Body of pancreas (tissue), 4 donors: ENCODE data around the gene NIPAL3. TPM values are rescaled to one million over a fixed set of nuclear protein-coding genes. Genes with fewer than 3 reads are reported as not detected.

Source experiments
- ATAC-seq: fragments of 150-250 bp; one replicate; pipeline ENCODE4 v1.9.1; 2016
- DNase-seq, 4 donors: peaks; one replicate each; pipeline ENCODE4 v3.0.0-alpha.2; 2019
- H3K27ac ChIP-seq, 4 donors: fragments of 200-600 bp; sonication (generic); 1 replicate in 3 of 4; 2 replicates in 1 of 4; pipeline versions ENCODE4 v1.5.1 to v1.6.1; 2016 to 2019; ENCODE audit warnings: mild to moderate bottlenecking in 1 of 4, mixed read lengths in 1 of 4, moderate library complexity in 1 of 4
- H3K27me3 ChIP-seq, 2 donors: fragments of 200-600 bp; sonication (generic); one replicate each; pipeline ENCODE4 v1.6.0; 2016; ENCODE audit warnings: mild to moderate bottlenecking in 1 of 2
- H3K36me3 ChIP-seq, 2 donors: fragments of 200-600 bp; sonication (generic); replicated peaks in 1 of 2; 2 replicates each; pipeline ENCODE4 v1.5.1; 2016; ENCODE audit warnings: low read depth in 2 of 2; ENCODE audit not compliant: insufficient read depth in 1 of 2
- H3K4me1 ChIP-seq: fragments of 200-600 bp; sonication (generic); one replicate; pipeline ENCODE4 v1.6.0; 2016
- H3K4me3 ChIP-seq, 2 donors: fragments of 200-600 bp; sonication (generic); 1 replicate in 1 of 2; 2 replicates in 1 of 2; pipeline ENCODE4 v1.5.1; 2016 to 2019
- H3K9me3 ChIP-seq, 3 donors: fragments of 200-600 bp; sonication (generic); 1 replicate in 2 of 3; 2 replicates in 1 of 3; pipeline ENCODE4 v1.5.1; 2016
- POLR2A ChIP-seq, 3 donors: fragments of 450-650 bp; IDR thresholded peaks; one replicate each; pipeline ENCODE4 v1.6.1; 2016; ENCODE audit warnings: antibody characterized with exemption in 3 of 3, mild to moderate bottlenecking in 2 of 3
- WGBS, 2 donors: methylation state at CpG; one replicate each; pipeline ENCODE4 v1.1.5; 2017; 5-methylcytosine and 5-hydroxymethylcytosine counted together
- intact Hi-C: fragments of 100-400 bp; cut with DNase I; formaldehyde crosslinking; loops from one replicate; pipeline ENCODE4 v1.15.1; 2023
- total RNA-seq, 2 donors: library from RNA; depleted of rRNA; stranded (reverse); fragments of >200 nt; gene quantifications; one replicate each; pipeline ENCODE4 v1.1.0, GENCODE V29; 2016
- TF ChIP-seq, protein P1 (sequence below), 7 experiments: fragments of 450-650 bp in 4 of 7; fragments of 200-600 bp in 3 of 7; sonication (generic) in 3 of 7; IDR thresholded peaks; one replicate each; pipeline ENCODE4 v1.5.1; 2016 to 2019; ENCODE audit warnings: antibody characterized with exemption in 7 of 7

Gene NIPAL3
- total RNA-seq, 2 donors from 2014 or later: 36.8 to 65.9 TPM

DNA sequence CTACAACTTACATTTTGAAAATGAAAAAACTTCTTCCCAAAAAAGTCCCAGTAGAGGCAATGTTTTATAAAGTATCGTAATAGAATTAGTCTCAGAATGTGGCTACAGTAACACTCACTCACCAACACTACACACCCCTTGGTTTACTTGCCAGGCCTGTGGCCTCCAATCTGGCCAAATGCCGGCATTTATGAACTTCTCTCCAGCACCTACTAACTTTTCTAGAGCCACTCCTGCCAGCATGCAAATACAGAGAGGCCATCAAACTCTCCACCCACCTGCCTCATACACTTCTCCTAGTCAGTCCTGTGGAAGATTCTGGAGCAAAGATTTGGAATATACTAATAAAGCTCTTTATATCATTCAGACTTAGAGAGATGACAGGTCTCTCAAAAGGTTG lies 34.3 kb upstream of the NIPAL3 start:
- H3K4me1 ChIP-seq: no peaks in the 10 kb centered on the region
- H3K27ac ChIP-seq: no peak overlapping the region
- 90 to 98% methylated on average over 2 of the region's 2 CpGs for WGBS, 2 donors
- H3K36me3 ChIP-seq: peaks cover 0 to 3% of the 10 kb centered on the region in 2 donors
- ATAC-seq: no peak
- TF ChIP-seq, protein P1, sequence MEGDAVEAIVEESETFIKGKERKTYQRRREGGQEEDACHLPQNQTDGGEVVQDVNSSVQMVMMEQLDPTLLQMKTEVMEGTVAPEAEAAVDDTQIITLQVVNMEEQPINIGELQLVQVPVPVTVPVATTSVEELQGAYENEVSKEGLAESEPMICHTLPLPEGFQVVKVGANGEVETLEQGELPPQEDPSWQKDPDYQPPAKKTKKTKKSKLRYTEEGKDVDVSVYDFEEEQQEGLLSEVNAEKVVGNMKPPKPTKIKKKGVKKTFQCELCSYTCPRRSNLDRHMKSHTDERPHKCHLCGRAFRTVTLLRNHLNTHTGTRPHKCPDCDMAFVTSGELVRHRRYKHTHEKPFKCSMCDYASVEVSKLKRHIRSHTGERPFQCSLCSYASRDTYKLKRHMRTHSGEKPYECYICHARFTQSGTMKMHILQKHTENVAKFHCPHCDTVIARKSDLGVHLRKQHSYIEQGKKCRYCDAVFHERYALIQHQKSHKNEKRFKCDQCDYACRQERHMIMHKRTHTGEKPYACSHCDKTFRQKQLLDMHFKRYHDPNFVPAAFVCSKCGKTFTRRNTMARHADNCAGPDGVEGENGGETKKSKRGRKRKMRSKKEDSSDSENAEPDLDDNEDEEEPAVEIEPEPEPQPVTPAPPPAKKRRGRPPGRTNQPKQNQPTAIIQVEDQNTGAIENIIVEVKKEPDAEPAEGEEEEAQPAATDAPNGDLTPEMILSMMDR (IDR thresholded peaks at IDR 0.05): no peak
- no peak for TF ChIP-seq POLR2A (IDR thresholded peaks at IDR 0.05)
- intact Hi-C loops: loop anchor here (10.0 kb wide), 1 partner anchor 306 kb away; no protein-coding TSS in a partner anchor
- no peaks in the 10 kb centered on the region for H3K9me3 ChIP-seq
- DNase-seq: no peak
- no peak overlapping the region for H3K4me3 ChIP-seq
- no peaks in the 10 kb centered on the region for H3K27me3 ChIP-seq

- Histone ChIP-seq H3K27ac (no peak overlapping the region), H3K4me1 (no peaks in the 10 kb centered on the region), H3K9me3 (no peaks in the 10 kb centered on the region), H3K27me3 (no peaks in the 10 kb centered on the region), H3K4me3 (no peak overlapping the region), H3K36me3 (peaks cover 0 to 3% of the 10 kb centered on the region in 2 donors)
- TF ChIP-seq POLR2A (IDR thresholded peaks at IDR 0.05): no peak
- TF ChIP-seq, protein P1 (IDR thresholded peaks at IDR 0.05): no peak
- intact Hi-C loops: loop anchor here (10.0 kb wide), 1 partner anchor 307 kb away; no protein-coding TSS in a partner anchor
- ATAC-seq (no peak), DNase-seq (no peak)
- 88 to 92% methylated on average over 8 of the region's 8 CpGs for WGBS, 2 donors
Observed at GRCh38 chr1:24382165-24382577, 33.4 kb upstream of the NIPAL3 start.

DNA sequence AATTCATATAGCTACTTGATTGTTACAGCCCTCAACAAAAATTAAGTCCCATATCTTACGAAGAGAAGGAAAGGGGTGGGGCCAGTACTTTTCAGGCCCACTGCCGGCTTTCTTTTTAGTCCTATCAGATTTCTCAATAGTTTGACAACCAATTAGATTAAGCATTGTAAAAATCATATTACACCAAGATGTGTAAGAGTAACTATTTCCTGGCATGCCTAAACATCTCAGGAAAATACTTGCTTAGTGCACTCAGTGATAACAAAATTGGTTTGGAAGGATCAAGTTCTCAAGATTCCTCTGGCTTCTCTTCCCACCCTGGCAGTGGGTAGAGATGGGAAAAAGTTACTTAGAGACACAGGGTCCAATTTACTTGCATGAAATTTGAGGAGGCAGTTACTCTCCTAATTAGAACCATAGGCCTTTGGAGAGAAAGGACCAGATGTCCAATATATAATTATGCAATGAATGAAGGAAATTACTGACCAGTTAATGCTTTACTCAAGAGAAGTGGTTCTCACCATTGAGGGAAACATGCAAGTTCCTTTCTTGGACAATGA lies 32.1 kb upstream of the NIPAL3 start:
- H3K36me3 ChIP-seq: peaks cover 0 to 3% of the 10 kb centered on the region in 2 donors
- TF ChIP-seq, protein P1 (IDR thresholded peaks at IDR 0.05): no peak
- TF ChIP-seq POLR2A (IDR thresholded peaks at IDR 0.05): no peak
- no peaks in the 10 kb centered on the region for H3K9me3 ChIP-seq
- H3K27ac ChIP-seq: no peak overlapping the region
- H3K27me3 ChIP-seq: no peaks in the 10 kb centered on the region
- intact Hi-C loops: loop anchor here (10.0 kb wide), 1 partner anchor 309 kb away; no protein-coding TSS in a partner anchor
- ATAC-seq (no peak), DNase-seq (no peak)
- H3K4me1 ChIP-seq: peaks cover 5% of the 10 kb centered on the region
- 82 to 85% methylated on average over 2 of the region's 2 CpGs for WGBS, 2 donors
- no peak overlapping the region for H3K4me3 ChIP-seq

GRCh38 chr1:24384251-24385090 lies 31.1 kb upstream of the NIPAL3 start:
- 78 to 89% methylated on average over 13 of the region's 13 CpGs for WGBS, 2 donors

More at GRCh38 chr1:24384251-24385090, 31.1 kb upstream of the NIPAL3 start:
- Histone ChIP-seq H3K4me3 (no peak overlapping the region), H3K27ac (no peak overlapping the region), H3K36me3 (no peaks in the 10 kb centered on the region), H3K4me1 (peaks cover 5% of the 10 kb centered on the region), H3K27me3 (no peaks in the 10 kb centered on the region), H3K9me3 (no peaks in the 10 kb centered on the region)
- intact Hi-C loops: loop anchor here (5.0 to 10.0 kb wide), 2 partner anchors 182 to 310 kb away; no protein-coding TSS in a partner anchor
- ATAC-seq: no peak
- TF ChIP-seq, protein P1 (IDR thresholded peaks at IDR 0.05): no peak
- no peak for TF ChIP-seq POLR2A (IDR thresholded peaks at IDR 0.05)
- DNase-seq: no peak
